ENCODE data around the gene NFE2L1. TPM values are rescaled to one million over a fixed set of nuclear protein-coding genes. Genes with fewer than 3 reads are reported as not detected.
"Not testable (repeated sequence)": the region's sequence is repeated elsewhere in the genome, so short reads cannot be mapped to it uniquely, and the experiment has no call there.

The NFE2L1 gene
- 100 to 1,000 TPM; 123 to 168 (median 131) TPM for total RNA-seq

GRCh38 chr17:48047741-48048383 is at the start of gene NFE2L1:
TSS of gene NFE2L1 (plus strand) at chr17:48048359. CDS start at chr17:48051119, 2,760 bp downstream.
- DNase-seq, result peak; percentile 100
- peak within 1 kb of the TSS; percentile 92 to 97 (median 95) for H3K27ac ChIP-seq
- H3K9me3 ChIP-seq, result no peaks in the 10 kb centered on the region
- peak; percentile 29 to 66 for TF ChIP-seq POLR2A (IDR thresholded peaks at IDR 0.05)
- TF ChIP-seq, protein P1, sequence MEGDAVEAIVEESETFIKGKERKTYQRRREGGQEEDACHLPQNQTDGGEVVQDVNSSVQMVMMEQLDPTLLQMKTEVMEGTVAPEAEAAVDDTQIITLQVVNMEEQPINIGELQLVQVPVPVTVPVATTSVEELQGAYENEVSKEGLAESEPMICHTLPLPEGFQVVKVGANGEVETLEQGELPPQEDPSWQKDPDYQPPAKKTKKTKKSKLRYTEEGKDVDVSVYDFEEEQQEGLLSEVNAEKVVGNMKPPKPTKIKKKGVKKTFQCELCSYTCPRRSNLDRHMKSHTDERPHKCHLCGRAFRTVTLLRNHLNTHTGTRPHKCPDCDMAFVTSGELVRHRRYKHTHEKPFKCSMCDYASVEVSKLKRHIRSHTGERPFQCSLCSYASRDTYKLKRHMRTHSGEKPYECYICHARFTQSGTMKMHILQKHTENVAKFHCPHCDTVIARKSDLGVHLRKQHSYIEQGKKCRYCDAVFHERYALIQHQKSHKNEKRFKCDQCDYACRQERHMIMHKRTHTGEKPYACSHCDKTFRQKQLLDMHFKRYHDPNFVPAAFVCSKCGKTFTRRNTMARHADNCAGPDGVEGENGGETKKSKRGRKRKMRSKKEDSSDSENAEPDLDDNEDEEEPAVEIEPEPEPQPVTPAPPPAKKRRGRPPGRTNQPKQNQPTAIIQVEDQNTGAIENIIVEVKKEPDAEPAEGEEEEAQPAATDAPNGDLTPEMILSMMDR (IDR thresholded peaks at IDR 0.05), result no peak
- intact Hi-C loops (cut with DNase I), result no loop called here
- peak within 1 kb of the TSS; percentile 55 to 63 (median 62) for H3K4me3 ChIP-seq (replicated peaks in 1 of 3)
- peaks cover 0 to 5% of the 10 kb centered on the region in 2 donors for H3K36me3 ChIP-seq
- WGBS, 2 donors, result 1% methylated on average over 12 to 33 of the region's 47 CpGs
- peaks cover 40 to 44% of the 10 kb centered on the region in 2 donors for H3K4me1 ChIP-seq
- H3K27me3 ChIP-seq, result no peaks in the 10 kb centered on the region

- 54 to 70% methylated on average over 4 of the region's 4 CpGs for WGBS, 2 donors
- Histone ChIP-seq H3K36me3 (no peaks in the 10 kb centered on the region), H3K27me3 (no peaks in the 10 kb centered on the region), H3K27ac (no peak overlapping the region), H3K4me1 (peaks cover 10 to 21% of the 10 kb centered on the region in 2 donors), H3K9me3 (no peaks in the 10 kb centered on the region), H3K4me3 (replicated peaks in 1 of 3) (no peak overlapping the region)
- no peak for TF ChIP-seq POLR2A (IDR thresholded peaks at IDR 0.05)
- TF ChIP-seq, protein P1 (IDR thresholded peaks at IDR 0.05), result no peak
- intact Hi-C loops (cut with DNase I), result no loop called here
- DNase-seq, result no peak
Measured at GRCh38 chr17:47999582-47999981, 48.6 kb upstream of the NFE2L1 start.

GRCh38 chr17:48001197-48001596 is 47.0 kb upstream of the NFE2L1 start:
- Histone ChIP-seq H3K27me3 (no peaks in the 10 kb centered on the region), H3K4me3 (replicated peaks in 1 of 3) (no peak overlapping the region), H3K36me3 (no peaks in the 10 kb centered on the region), H3K9me3 (no peaks in the 10 kb centered on the region), H3K27ac (no peak overlapping the region), H3K4me1 (peaks cover 10 to 32% of the 10 kb centered on the region in 2 donors)
- TF ChIP-seq POLR2A (IDR thresholded peaks at IDR 0.05), result no peak
- TF ChIP-seq, protein P1 (IDR thresholded peaks at IDR 0.05), result no peak
- intact Hi-C loops (cut with DNase I), result no loop called here
- 83 to 84% methylated on average over 1 of the region's 1 CpG for WGBS, 2 donors
- DNase-seq, result no peak

GRCh38 chr17:48001657-48002056 is 46.5 kb upstream of the NFE2L1 start:
- intact Hi-C loops (cut with DNase I), result not testable (repeated sequence)

DNA sequence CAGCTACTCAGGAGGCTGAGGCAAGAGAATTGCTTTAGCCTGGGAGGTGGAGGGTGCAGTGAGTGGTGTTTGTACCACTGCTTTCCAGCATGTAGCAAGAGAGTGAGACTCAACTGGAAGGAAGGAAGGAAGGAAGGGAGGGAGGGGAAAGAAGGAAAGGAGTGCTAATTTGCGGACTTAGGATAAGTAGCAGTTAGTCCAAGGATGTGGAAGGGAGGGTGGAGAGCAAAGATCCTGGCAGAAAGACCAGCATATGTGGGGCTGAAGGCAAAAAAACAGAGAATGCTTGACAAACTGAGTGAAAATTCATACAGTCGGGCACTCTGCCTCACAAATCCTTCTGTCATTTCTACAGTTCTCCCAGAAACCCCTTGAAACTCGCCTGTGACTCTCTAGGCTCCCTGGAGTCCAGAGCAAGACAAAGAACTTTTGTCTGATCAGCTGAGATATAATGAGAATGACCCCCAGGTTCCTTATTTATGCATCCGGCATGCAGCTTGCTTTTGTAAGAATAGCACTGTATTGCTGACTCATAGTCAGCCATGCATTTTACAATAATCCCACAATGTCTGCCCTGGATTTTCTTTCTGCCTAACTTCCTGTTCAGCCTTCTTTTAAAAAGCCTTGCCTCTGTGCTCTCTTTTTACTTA is 45.8 kb upstream of the NFE2L1 start:
- Histone ChIP-seq H3K27me3 (no peaks in the 10 kb centered on the region), H3K9me3 (no peaks in the 10 kb centered on the region), H3K27ac (peak overlapping the region; percentile 67 to 86 (median 81)), H3K4me1 (peaks cover 10 to 30% of the 10 kb centered on the region in 2 donors), H3K36me3 (no peaks in the 10 kb centered on the region), H3K4me3 (replicated peaks in 1 of 3) (no peak overlapping the region)
- DNase-seq, result no peak
- WGBS, 2 donors, result 26 to 27% methylated on average over 4 of the region's 4 CpGs
- TF ChIP-seq, protein P1 (IDR thresholded peaks at IDR 0.05), result no peak
- TF ChIP-seq POLR2A (IDR thresholded peaks at IDR 0.05), result no peak
- intact Hi-C loops (cut with DNase I), result no loop called here

More at GRCh38 chr17:48001657-48002056, 46.5 kb upstream of the NFE2L1 start:
- Histone ChIP-seq H3K27ac (peak overlapping the region; percentile 67 to 86 (median 81)), H3K4me1 (peaks cover 10 to 30% of the 10 kb centered on the region in 2 donors)
- WGBS, 2 donors, result 94 to 97% methylated on average over 5 of the region's 5 CpGs
- H3K9me3 ChIP-seq; DNase-seq; H3K4me3 ChIP-seq (replicated peaks in 1 of 3); H3K36me3 ChIP-seq; H3K27me3 ChIP-seq: not testable (repeated sequence)

All from thyroid gland (tissue), 4 donors.